Uterus (tissue), 2 donors: ENCODE data around the gene PDK1.

Experiments used
- CTCF ChIP-seq, 4 experiments: fragments of 200-600 bp in 2 of 4; fragments of 450-650 bp in 2 of 4; sonication (generic) in 2 of 4; IDR thresholded peaks; one replicate each; pipeline ENCODE4 v1.5.1; 2016 to 2019; ENCODE audit warnings: antibody characterized with exemption in 4 of 4, mild to moderate bottlenecking in 2 of 4, moderate library complexity in 1 of 4
- POLR2A ChIP-seq, 2 donors: fragments of 450-650 bp; IDR thresholded peaks; one replicate each; pipeline ENCODE4 v1.6.1; 2016; ENCODE audit warnings: antibody characterized with exemption in 2 of 2, mild to moderate bottlenecking in 1 of 2, moderate library complexity in 1 of 2

- TF ChIP-seq CTCF (IDR thresholded peaks at IDR 0.05) (no peak), POLR2A (IDR thresholded peaks at IDR 0.05) (no peak)
Measured at GRCh38 chr2:172516299-172516698, 39.6 kb upstream of the PDK1 start.
